ENCODE measurements around the gene NABP1.
A peak's percentile ranks its signal among the peaks of the same experiment; 100 is the strongest.

NABP1 gene

DNA sequence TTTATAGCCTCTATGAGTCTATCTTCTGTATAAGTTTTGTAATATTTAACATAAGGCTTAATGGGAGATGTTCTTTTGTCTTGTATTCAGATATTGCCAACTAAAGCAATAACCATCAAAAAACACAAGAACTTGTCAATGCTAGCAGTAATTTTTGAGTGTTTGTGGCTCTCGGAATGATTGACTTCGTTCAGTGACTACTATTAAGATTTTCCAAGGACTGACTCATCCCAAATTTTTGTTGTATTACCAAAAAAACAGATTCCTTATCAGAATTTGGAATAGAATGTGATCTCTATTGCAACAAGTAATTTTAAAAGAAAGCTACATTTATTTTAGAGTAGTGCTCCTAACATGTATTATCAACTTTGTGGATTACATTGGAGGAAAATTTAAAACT lies 8.1 kb downstream of the NABP1 start:
- H3K27ac ChIP-seq = no peak overlapping the region

GRCh38 chr2:191686729-191687128 lies 8.8 kb downstream of the NABP1 start:
- H3K27ac ChIP-seq = no peak overlapping the region
- TF ChIP-seq ZFX (IDR thresholded peaks at IDR 0.05; ENCODE audit: borderline replicate concordance) = no peak
- TF ChIP-seq, protein P1, sequence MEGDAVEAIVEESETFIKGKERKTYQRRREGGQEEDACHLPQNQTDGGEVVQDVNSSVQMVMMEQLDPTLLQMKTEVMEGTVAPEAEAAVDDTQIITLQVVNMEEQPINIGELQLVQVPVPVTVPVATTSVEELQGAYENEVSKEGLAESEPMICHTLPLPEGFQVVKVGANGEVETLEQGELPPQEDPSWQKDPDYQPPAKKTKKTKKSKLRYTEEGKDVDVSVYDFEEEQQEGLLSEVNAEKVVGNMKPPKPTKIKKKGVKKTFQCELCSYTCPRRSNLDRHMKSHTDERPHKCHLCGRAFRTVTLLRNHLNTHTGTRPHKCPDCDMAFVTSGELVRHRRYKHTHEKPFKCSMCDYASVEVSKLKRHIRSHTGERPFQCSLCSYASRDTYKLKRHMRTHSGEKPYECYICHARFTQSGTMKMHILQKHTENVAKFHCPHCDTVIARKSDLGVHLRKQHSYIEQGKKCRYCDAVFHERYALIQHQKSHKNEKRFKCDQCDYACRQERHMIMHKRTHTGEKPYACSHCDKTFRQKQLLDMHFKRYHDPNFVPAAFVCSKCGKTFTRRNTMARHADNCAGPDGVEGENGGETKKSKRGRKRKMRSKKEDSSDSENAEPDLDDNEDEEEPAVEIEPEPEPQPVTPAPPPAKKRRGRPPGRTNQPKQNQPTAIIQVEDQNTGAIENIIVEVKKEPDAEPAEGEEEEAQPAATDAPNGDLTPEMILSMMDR (IDR thresholded peaks at IDR 0.05) = no peak

More for the DNA sequence above, 8.1 kb downstream of the NABP1 start:
- TF ChIP-seq, protein P1 (IDR thresholded peaks at IDR 0.05) = no peak
- no peak for TF ChIP-seq ZFX (IDR thresholded peaks at IDR 0.05; ENCODE audit: borderline replicate concordance)

DNA sequence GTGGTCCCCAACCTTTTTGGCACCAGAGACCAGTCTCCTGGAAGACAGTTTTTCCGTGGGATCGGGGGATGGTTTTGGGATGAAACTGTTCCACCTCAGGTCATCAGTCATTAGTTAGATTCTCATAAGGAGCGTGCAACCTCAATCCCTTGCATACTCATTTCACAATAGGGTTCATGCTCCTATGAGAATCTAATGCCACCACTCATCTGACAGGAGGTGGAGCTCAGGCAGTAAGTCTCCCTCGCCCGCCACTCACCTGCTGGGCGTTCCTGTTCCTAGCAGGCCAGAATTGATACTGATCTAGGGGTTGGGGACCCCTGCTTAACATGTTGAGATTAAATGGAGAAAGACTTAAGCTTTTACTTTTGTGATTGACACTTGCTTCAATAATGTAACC lies 9.9 kb downstream of the NABP1 start:
- H3K27ac ChIP-seq = no peak overlapping the region
- TF ChIP-seq ZFX (IDR thresholded peaks at IDR 0.05; ENCODE audit: borderline replicate concordance) = no peak
- TF ChIP-seq, protein P1 (IDR thresholded peaks at IDR 0.05) = no peak

DNA sequence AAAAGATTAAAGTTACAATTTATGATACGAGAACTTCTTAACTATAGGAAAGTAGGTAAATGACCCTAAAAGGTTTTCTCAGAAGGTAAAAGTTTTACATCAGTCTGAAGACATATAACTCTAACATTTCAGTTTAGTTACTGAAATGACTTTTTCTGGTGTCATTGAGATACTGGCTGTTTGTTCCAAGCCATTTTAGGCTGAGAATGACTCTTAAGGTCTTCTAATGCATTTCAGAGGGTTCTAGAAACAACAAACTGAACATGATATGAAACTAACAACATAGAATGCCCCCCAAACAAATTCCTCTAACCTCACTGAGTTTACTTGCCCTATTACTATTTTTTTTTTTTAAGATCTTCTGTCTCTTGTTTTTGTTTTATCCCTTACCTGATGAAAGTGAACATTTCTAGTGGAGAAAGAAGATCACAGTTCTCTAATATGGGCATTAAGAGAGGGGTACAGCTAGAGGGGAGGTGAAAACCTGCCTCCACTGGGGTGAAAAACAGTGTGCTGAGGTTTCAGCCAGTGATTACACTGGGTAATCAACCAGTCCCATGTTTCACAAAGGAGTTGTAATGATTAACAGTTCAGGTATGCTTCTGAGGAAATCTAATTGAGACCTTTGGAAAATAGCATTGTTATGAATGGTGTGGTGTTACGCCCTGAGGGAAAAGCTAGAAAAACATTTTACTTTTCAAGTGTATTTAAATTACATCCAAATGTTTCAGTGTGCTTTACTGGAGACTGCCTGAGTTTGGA lies 11.2 kb downstream of the NABP1 start:
- TF ChIP-seq, protein P1 (IDR thresholded peaks at IDR 0.05) = no peak
- TF ChIP-seq ZFX (IDR thresholded peaks at IDR 0.05; ENCODE audit: borderline replicate concordance) = no peak
- H3K27ac ChIP-seq = no peak overlapping the region

GRCh38 chr2:191690327-191690726 lies 12.4 kb downstream of the NABP1 start:
- TF ChIP-seq, protein P1 (IDR thresholded peaks at IDR 0.05) = no peak
- no peak for TF ChIP-seq ZFX (IDR thresholded peaks at IDR 0.05; ENCODE audit: borderline replicate concordance)
- H3K27ac ChIP-seq = no peak overlapping the region

GRCh38 chr2:191691016-191691735 lies 13.2 kb downstream of the NABP1 start:
- no peak overlapping the region for H3K27ac ChIP-seq
- TF ChIP-seq ZFX (IDR thresholded peaks at IDR 0.05; ENCODE audit: borderline replicate concordance) = no peak
- TF ChIP-seq, protein P1 (IDR thresholded peaks at IDR 0.05) = peak; percentile 87

GRCh38 chr2:191691898-191692297 lies 14.0 kb downstream of the NABP1 start:
- TF ChIP-seq, protein P1 (IDR thresholded peaks at IDR 0.05) = no peak
- TF ChIP-seq ZFX (IDR thresholded peaks at IDR 0.05; ENCODE audit: borderline replicate concordance) = no peak
- H3K27ac ChIP-seq = no peak overlapping the region
